ENCODE measurements around the gene VEGFA.

VEGFA gene

GRCh38 chr6:43760210-43761168, 9.5 kb upstream of the VEGFA start:
- H3K27ac ChIP-seq: no peak overlapping the region
- TF ChIP-seq ZFX (IDR thresholded peaks at IDR 0.05) (no peak), CTCF (conservative IDR thresholded peaks at IDR 0.05) (no peak)

- no peak overlapping the region for H3K27ac ChIP-seq
- TF ChIP-seq CTCF (conservative IDR thresholded peaks at IDR 0.05): no peak
- TF ChIP-seq ZFX (IDR thresholded peaks at IDR 0.05): no peak
These were observed 8.2 kb upstream of the VEGFA start for GRCh38 chr6:43761666-43762409.

GRCh38 chr6:43762410-43762768, 7.6 kb upstream of the VEGFA start:
- TF ChIP-seq CTCF (conservative IDR thresholded peaks at IDR 0.05) (no peak), ZFX (IDR thresholded peaks at IDR 0.05) (no peak)

GRCh38 chr6:43762966-43763695, 6.9 kb upstream of the VEGFA start:
- TF ChIP-seq CTCF (conservative IDR thresholded peaks at IDR 0.05) (no peak), ZFX (IDR thresholded peaks at IDR 0.05) (no peak)
- H3K27ac ChIP-seq: no peak overlapping the region

More at GRCh38 chr6:43762410-43762768, 7.6 kb upstream of the VEGFA start:
- H3K27ac ChIP-seq: no peak overlapping the region

GRCh38 chr6:43763812-43764522, 6.0 kb upstream of the VEGFA start:
- H3K27ac ChIP-seq: no peak overlapping the region
- TF ChIP-seq CTCF (conservative IDR thresholded peaks at IDR 0.05) (no peak), ZFX (IDR thresholded peaks at IDR 0.05) (no peak)

GRCh38 chr6:43764772-43765171, 5.2 kb upstream of the VEGFA start:
- H3K27ac ChIP-seq: no peak overlapping the region
- TF ChIP-seq ZFX (IDR thresholded peaks at IDR 0.05) (no peak), CTCF (conservative IDR thresholded peaks at IDR 0.05) (no peak)
